Heart right ventricle (tissue), 16 donors: ENCODE results near the gene RHBDL2. TPM values are rescaled to one million over a fixed set of nuclear protein-coding genes. Genes with fewer than 3 reads are reported as not detected.

Experiments
- ATAC-seq, 8 donors: fragments of 200-7000 bp; cut with Tn5 transposase; one replicate each; pipeline ENCODE4 v1.9.1; 2020; ENCODE audit warnings: mild to moderate bottlenecking in 8 of 8, moderate library complexity in 8 of 8, moderate number of reproducible peaks in 1 of 8
- DNase-seq, 2 donors: peaks; one replicate each; pipeline ENCODE4 v3.0.0-alpha.2; 2020
- H3K27ac ChIP-seq, 10 donors: fragments of 200-600 bp; sonication (generic) in 2 of 10; one replicate each; pipeline versions ENCODE4 v1.5.0 to v1.8.0; 2020 to 2022; ENCODE audit warnings: mild to moderate bottlenecking in 3 of 10
- H3K27me3 ChIP-seq, 7 donors: fragments of 200-600 bp; one replicate each; pipeline ENCODE4 v1.8.0; 2021 to 2022; ENCODE audit warnings: mild to moderate bottlenecking in 2 of 7
- H3K36me3 ChIP-seq, 9 donors: fragments of 200-600 bp; sonication (generic) in 1 of 9; one replicate each; pipeline versions ENCODE4 v1.5.0 to v1.8.0; 2020 to 2022; ENCODE audit warnings: mild to moderate bottlenecking in 2 of 9
- H3K4me1 ChIP-seq, 9 donors: fragments of 200-600 bp; sonication (generic) in 1 of 9; one replicate each; pipeline versions ENCODE4 v1.5.0 to v1.8.0; 2020 to 2022; ENCODE audit warnings: mild to moderate bottlenecking in 4 of 9
- H3K4me3 ChIP-seq, 10 donors: fragments of 200-600 bp; sonication (generic) in 2 of 10; one replicate each; pipeline versions ENCODE4 v1.5.0 to v1.8.0; 2020 to 2022; ENCODE audit warnings: mild to moderate bottlenecking in 7 of 10, moderate library complexity in 2 of 10
- H3K9me3 ChIP-seq, 11 donors: fragments of 200-600 bp in 10 of 11; sonication (generic) in 2 of 11; one replicate each; pipeline versions ENCODE4 v1.5.0 to v1.8.0; 2013 to 2022; ENCODE audit warnings: mild to moderate bottlenecking in 2 of 11, control low read depth in 1 of 11, moderate library complexity in 1 of 11
- WGBS, 2 donors: extraction: QIAGEN DNeasy Blood & Tissue Kit; methylation state at CpG; one replicate each; pipeline ENCODE4 v1.1.7; 2013; ENCODE audit warnings: inconsistent platforms in 1 of 2; 5-methylcytosine and 5-hydroxymethylcytosine counted together
- intact Hi-C, 10 donors: fragments of 100-400 bp; cut with DNase I; formaldehyde crosslinking; loops; one replicate each; pipeline versions ENCODE4 v1.11.1 to v1.14.2; 2022
- polyA plus RNA-seq, 2 donors: library from polyadenylated mRNA; stranded (reverse); fragments of 200-250 nt; gene quantifications; one replicate each; pipeline ENCODE4 v1.2.3, GENCODE V29; 2013
- total RNA-seq, 10 donors: library from RNA; stranded (reverse); fragmentation: NEBNext Ultra II Directional in 3 of 10; extraction: Animal tissue kit (Norgen Biotek cat#: 25700) in 3 of 10; gene quantifications; one replicate each; pipeline versions ENCODE4 v1.2.1 to v1.2.4, GENCODE V29; 2021 to 2023
- TF ChIP-seq, protein P1 (sequence below), 9 donors: fragments of 200-600 bp; sonication (generic) in 2 of 9; IDR thresholded peaks; one replicate each; pipeline versions ENCODE4 v1.5.0 to v1.8.0; 2021 to 2022; ENCODE audit warnings: antibody characterized with exemption in 9 of 9, mild to moderate bottlenecking in 5 of 9, moderate library complexity in 1 of 9
- donor health status: Arrhythmogenic right ventricular cardiomyopathy.
- donor health status: ischemic (EF 13 %, LVEDD 7.1; RV severe dilation, severe dysfunction).
- donor health status: healthy with polysubstance abuse.
- donor health status: DM: no; HTN: yes; CAD: no.
- donor health status: DM: no; HTN: no; CAD: no.
- donor health status: ischemic (EF 25% LVEDD 6.9; RV normal size, moderate dysfunction).
- donor health status: ischemic (EF 25% LVEDD 5.7; RV mildly dilated, moderate dysfunction).
- donor health status: healthy.
- donor health status: DM: yes; HTN: yes; CAD: no.
- donor health status: Ischemic cardiomyopathy.
- donor health status: ischemic (EF 35%, LVEDD 5.7; RV mildly dilated, moderate dysfunction).
- donor health status: nonischemic (EF 11% LVEDD 7.7; RV severe dilation, severe dysfunction).
- donor health status: DM: yes; HTN: yes; CAD: no.
- donor health status: PGD.
- donor health status: ischemic (EF 29% LVEDD 5.4; RV normal size, mild dysfunction).
- donor health status: nonischemic (EF 23%, LVEDD 6.1; RV moderate dilation, normal function).

Gene RHBDL2
- total and polyA plus RNA-seq, 12 donors: 0.11 to 0.51 (median 0.34) TPM; not detected in 8

DNA sequence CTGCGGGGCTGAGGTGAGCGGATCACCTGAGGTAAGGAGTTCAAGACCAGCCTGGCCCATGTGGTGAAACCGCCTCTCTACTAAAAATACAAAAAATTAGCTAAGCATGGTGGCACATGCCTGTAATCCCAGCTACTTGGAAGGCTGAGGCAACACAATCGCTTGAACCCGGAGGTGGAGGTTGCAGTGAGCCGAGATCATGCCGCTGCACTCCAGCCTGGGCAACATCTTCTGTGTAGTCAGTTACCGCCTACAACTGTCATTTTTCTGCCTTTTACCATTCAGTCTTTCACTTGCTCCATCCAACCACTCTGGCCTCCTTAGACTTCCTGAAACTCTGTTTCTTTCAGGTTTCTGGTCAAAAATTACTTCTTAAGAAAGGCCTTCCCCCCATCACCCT lies 70.6 kb downstream of the RHBDL2 start:
- TF ChIP-seq, protein P1, sequence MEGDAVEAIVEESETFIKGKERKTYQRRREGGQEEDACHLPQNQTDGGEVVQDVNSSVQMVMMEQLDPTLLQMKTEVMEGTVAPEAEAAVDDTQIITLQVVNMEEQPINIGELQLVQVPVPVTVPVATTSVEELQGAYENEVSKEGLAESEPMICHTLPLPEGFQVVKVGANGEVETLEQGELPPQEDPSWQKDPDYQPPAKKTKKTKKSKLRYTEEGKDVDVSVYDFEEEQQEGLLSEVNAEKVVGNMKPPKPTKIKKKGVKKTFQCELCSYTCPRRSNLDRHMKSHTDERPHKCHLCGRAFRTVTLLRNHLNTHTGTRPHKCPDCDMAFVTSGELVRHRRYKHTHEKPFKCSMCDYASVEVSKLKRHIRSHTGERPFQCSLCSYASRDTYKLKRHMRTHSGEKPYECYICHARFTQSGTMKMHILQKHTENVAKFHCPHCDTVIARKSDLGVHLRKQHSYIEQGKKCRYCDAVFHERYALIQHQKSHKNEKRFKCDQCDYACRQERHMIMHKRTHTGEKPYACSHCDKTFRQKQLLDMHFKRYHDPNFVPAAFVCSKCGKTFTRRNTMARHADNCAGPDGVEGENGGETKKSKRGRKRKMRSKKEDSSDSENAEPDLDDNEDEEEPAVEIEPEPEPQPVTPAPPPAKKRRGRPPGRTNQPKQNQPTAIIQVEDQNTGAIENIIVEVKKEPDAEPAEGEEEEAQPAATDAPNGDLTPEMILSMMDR (IDR thresholded peaks at IDR 0.05): no peak
- Histone ChIP-seq H3K9me3 (no peaks in the 10 kb centered on the region), H3K4me1 (peaks cover 5 to 36% (median 24%) of the 10 kb centered on the region in 9 donors), H3K27me3 (no peaks in the 10 kb centered on the region), H3K27ac (no peak overlapping the region), H3K36me3 (peaks cover 0 to 13% (median 0%) of the 10 kb centered on the region in 9 donors), H3K4me3 (no peak overlapping the region)
- DNase-seq (no peak), ATAC-seq (no peak)
- intact Hi-C loops: loop anchor here in 5 of 10 donors (5.0 to 10.0 kb wide), 5 partner anchors 121 to 224 kb away; partner anchors contain the start of genes AKIRIN1 (in 4 of the 5) and NDUFS5 (in 1 of the 5)
- 94 to 95% methylated on average over 8 of the region's 8 CpGs for WGBS, 2 donors

DNA sequence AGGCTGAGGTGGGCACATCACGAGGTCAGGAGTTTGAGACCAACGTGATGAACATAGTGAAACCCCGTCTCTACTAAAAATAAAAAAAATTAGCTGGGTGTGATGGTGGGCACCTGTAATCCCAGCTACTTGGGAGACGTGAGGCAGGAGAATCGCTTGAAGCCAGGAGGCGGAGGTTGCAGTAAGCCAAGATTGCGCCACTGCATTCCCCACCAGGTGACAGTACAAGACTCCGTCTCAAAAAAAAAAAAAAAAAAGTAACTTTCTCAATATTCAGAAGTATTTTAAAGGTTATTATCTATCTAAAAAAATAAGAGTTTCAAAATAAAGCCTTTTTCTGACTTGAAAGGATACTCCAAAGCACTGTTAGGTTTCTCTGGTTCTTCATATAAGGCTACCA lies 74.4 kb downstream of the RHBDL2 start:
- ATAC-seq (no peak), DNase-seq (no peak)
- intact Hi-C loops: loop anchor here in 6 of 10 donors (10.0 kb wide), 5 partner anchors 128 to 708 kb away; partner anchors contain the start of genes AKIRIN1 (in 3 of the 6), NDUFS5 (in 1 of the 6) and PABPC4 (in 1 of the 6)
- H3K36me3 ChIP-seq: peaks cover 0 to 41% (median 7%) of the 10 kb centered on the region in 9 donors
- H3K27me3 ChIP-seq: no peaks in the 10 kb centered on the region
- H3K4me1 ChIP-seq: peaks cover 0 to 36% (median 20%) of the 10 kb centered on the region in 9 donors
- no peak overlapping the region for H3K4me3 ChIP-seq
- WGBS, 2 donors: 95 to 96% methylated on average over 8 of the region's 8 CpGs
- TF ChIP-seq, protein P1 (IDR thresholded peaks at IDR 0.05): no peak
- H3K9me3 ChIP-seq: no peaks in the 10 kb centered on the region
- H3K27ac ChIP-seq: no peak overlapping the region

DNA sequence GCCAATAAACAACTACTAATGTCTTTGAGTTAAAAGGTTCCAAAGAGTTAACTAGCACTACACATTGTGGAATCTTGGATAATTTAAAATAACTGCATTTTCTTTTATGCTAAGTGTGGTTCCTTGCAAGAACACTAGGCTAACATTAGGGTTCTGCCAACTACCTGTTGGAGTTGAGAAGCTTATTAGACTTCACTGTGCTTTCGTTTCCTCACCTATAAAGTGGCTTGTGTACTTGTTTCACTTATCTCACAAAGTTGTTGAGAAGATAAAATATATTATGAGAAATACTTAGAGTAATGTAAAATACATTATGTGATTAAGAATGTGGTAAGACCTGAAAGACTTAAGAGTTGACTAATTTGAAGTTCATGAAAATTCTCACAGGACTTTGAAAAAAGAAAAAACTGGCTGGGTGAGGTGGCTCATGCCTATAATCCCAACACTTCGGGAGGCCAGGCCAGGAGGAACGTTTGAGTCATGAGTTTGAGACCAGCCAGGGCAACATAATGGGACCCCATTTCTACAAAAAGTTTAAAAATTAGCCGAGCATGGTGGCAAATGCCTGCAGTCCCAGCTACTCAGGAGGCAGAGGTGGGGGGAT lies 76.4 kb downstream of the RHBDL2 start:
- Histone ChIP-seq H3K36me3 (peaks cover 0 to 41% (median 7%) of the 10 kb centered on the region in 9 donors), H3K9me3 (no peaks in the 10 kb centered on the region), H3K4me3 (no peak overlapping the region), H3K27ac (no peak overlapping the region), H3K27me3 (no peaks in the 10 kb centered on the region), H3K4me1 (peaks cover 0 to 53% (median 30%) of the 10 kb centered on the region in 9 donors)
- DNase-seq: no peak
- ATAC-seq: no peak
- WGBS, 2 donors: 83 to 86% methylated on average over 4 of the region's 4 CpGs
- TF ChIP-seq, protein P1 (IDR thresholded peaks at IDR 0.05): no peak
- intact Hi-C loops: loop anchor here in 6 of 10 donors (10.0 kb wide), 5 partner anchors 130 to 710 kb away; partner anchors contain the start of genes AKIRIN1 (in 3 of the 6), NDUFS5 (in 1 of the 6) and PABPC4 (in 1 of the 6)

DNA sequence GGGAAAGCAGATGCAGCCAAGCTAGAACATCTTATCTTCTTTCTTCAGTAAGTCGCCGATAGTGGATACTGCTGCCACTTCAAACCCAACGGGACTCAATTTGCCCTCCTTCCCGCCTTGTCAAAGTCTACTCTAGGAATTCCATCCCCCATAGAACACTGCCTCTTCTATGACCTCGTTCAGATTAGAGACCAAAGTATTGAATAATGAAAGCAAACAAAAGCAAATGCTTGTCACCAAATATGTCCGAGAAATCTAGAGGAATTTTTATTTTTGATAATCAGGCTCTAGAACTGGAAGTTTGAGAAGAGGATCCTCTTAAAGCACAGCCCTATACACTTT lies 81.2 kb downstream of the RHBDL2 start:
- DNase-seq: no peak
- WGBS, 2 donors: 4 to 6% methylated on average over 6 of the region's 6 CpGs
- no peak for ATAC-seq
- Histone ChIP-seq H3K4me1 (peaks cover 0 to 78% (median 60%) of the 10 kb centered on the region in 9 donors), H3K27me3 (no peaks in the 10 kb centered on the region), H3K4me3 (peak overlapping the region; percentile 74 to 98 (median 95)), H3K9me3 (no peaks in the 10 kb centered on the region), H3K27ac (peak overlapping the region in 9 of 10 donors; percentile 40 to 93 (median 89)), H3K36me3 (peaks cover 0 to 42% (median 12%) of the 10 kb centered on the region in 9 donors)
- TF ChIP-seq, protein P1 (IDR thresholded peaks at IDR 0.05): no peak
- intact Hi-C loops: loop anchor here in 6 of 10 donors (5.0 to 10.0 kb wide), 6 partner anchors 134 to 714 kb away; partner anchors contain the start of genes AKIRIN1 (in 3 of the 6), NDUFS5 (in 1 of the 6) and PABPC4 (in 1 of the 6)
